Upper lobe of right lung (tissue), 1 donor: ENCODE measurements around the gene SPINDOC. TPM values are rescaled to one million over a fixed set of nuclear protein-coding genes. Genes with fewer than 3 reads are reported as not detected.

ENCODE experiments used
- ATAC-seq: fragments of 200-7000 bp; cut with Tn5 transposase; one replicate; pipeline ENCODE4 v1.9.1; 2020; ENCODE audit warnings: mild to moderate bottlenecking, moderate library complexity
- DNase-seq: peaks from one replicate; pipeline ENCODE4 v3.0.0-alpha.2; 2020
- H3K27ac ChIP-seq: fragments of 200-600 bp; one replicate; pipeline ENCODE4 v1.8.0; 2022
- H3K27me3 ChIP-seq: fragments of 200-600 bp; one replicate; pipeline ENCODE4 v1.8.0; 2022; ENCODE audit warnings: mild to moderate bottlenecking
- H3K36me3 ChIP-seq: fragments of 200-600 bp; one replicate; pipeline ENCODE4 v1.8.0; 2022
- H3K4me1 ChIP-seq: fragments of 200-600 bp; one replicate; pipeline ENCODE4 v1.8.0; 2022
- H3K4me3 ChIP-seq: fragments of 200-600 bp; one replicate; pipeline ENCODE4 v1.8.0; 2022; ENCODE audit warnings: mild to moderate bottlenecking
- H3K9me3 ChIP-seq: fragments of 200-600 bp; one replicate; pipeline ENCODE4 v1.8.0; 2022
- CTCF ChIP-seq: fragments of 200-600 bp; IDR thresholded peaks from one replicate; pipeline ENCODE4 v1.8.0; 2022; ENCODE audit warnings: antibody characterized with exemption
- intact Hi-C: fragments of 100-400 bp; cut with DNase I; formaldehyde crosslinking; loops from one replicate; pipeline ENCODE4 v1.11.0; 2022
- total RNA-seq: library from RNA; stranded (reverse); fragmentation: NEBNext Ultra II Directional; extraction: Animal tissue kit (Norgen Biotek cat#: 25700); gene quantifications from one replicate; pipeline ENCODE4 v1.2.1, GENCODE V29; 2021
- donor health status: DM: no; HTN: yes; CAD: no; lungs with severe emphysema.

Gene SPINDOC
- total RNA-seq, 1 donor from 2014 or later = 20.3 TPM

- intact Hi-C loops = no loop called here
- ATAC-seq (no peak), DNase-seq (no peak)
- no peak for TF ChIP-seq CTCF
- Histone ChIP-seq H3K9me3 (no peaks in the 10 kb centered on the region), H3K4me1 (peaks cover 22% of the 10 kb centered on the region), H3K36me3 (no peaks in the 10 kb centered on the region), H3K27me3 (no peaks in the 10 kb centered on the region), H3K27ac (no peak overlapping the region), H3K4me3 (peak overlapping the region; percentile 82)
Observed at GRCh38 chr11:63766531-63767235, 46.6 kb upstream of the SPINDOC start.

DNA sequence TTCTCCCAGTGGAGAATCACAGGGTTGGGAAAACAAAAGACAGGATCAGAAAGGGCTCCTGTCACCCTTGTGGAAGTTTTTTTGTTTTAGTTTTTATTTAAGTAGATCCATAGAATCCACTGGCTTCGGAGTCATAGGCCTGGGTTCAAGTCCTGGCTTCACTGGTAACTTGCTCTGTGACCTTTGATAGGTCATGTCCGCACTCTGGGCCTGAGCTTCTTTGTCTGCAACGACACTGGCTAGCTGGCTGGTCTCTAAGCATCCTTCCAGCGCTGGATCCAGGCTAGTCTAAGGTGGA is 46.0 kb upstream of the SPINDOC start:
- intact Hi-C loops = no loop called here
- peak overlapping the region; percentile 68 for H3K27ac ChIP-seq

GRCh38 chr11:63767565-63768236 is 45.6 kb upstream of the SPINDOC start:
- Histone ChIP-seq H3K27me3 (no peaks in the 10 kb centered on the region), H3K4me3 (peak overlapping the region; percentile 82), H3K4me1 (peaks cover 22% of the 10 kb centered on the region), H3K9me3 (no peaks in the 10 kb centered on the region), H3K27ac (peak overlapping the region; percentile 68), H3K36me3 (no peaks in the 10 kb centered on the region)
- no peak for TF ChIP-seq CTCF
- DNase-seq = peak; percentile 68
- intact Hi-C loops = no loop called here
- peak; percentile 31 for ATAC-seq

More for the DNA sequence above, 46.0 kb upstream of the SPINDOC start:
- ATAC-seq = no peak
- TF ChIP-seq CTCF = no peak
- peak overlapping the region; percentile 82 for H3K4me3 ChIP-seq
- no peak for DNase-seq
- peaks cover 22% of the 10 kb centered on the region for H3K4me1 ChIP-seq
- no peaks in the 10 kb centered on the region for H3K9me3 ChIP-seq
- H3K36me3 ChIP-seq = no peaks in the 10 kb centered on the region
- H3K27me3 ChIP-seq = no peaks in the 10 kb centered on the region

DNA sequence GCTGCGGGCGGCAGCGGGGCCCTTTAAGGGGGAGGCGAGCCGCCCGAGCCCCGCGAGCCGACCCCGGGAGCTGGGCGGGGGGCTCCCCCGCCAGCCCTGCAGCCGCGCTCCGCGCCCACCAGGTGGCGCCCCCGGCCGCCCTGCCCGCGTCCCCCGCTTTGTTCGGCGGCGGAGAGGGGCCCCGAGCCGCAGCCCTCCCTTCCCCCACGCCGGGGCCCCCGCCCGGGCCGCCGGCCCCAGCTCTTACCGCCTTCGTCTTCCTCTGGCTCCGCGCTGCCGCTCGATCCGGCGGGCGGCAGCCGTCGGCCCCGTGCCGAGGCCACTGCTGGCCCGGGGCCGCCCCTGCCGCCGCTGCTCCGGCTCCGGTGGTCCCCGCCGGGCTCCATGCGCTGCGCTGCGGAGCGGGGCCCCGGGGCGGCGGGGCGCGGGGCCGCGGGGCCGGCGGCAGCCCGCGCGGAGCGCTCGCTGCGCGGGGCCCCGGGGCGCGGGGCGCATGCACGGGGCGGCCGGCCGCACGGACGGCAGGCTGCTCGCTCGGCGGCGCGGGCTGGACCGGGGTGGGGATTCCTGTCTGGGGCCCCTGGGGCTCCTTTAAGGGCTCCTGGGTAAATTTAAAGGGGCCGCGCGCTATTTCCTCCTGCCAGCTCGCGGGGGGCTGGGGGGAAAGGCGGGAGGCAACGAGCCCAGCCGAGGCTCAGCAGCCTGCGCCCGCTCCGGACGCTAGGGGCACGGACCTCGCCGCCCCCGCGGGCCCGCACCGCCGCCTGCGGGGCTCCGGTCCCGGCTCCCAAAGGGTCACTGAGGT is 44.8 kb upstream of the SPINDOC start, which contains the start of gene ZFTA:
ZFTA (minus strand) TSS at position 539 of the 805 bp plus-strand sequence; CDS start at position 386, 153 bp downstream.
- intact Hi-C loops = no loop called here
- H3K4me1 ChIP-seq = peaks cover 22% of the 10 kb centered on the region
- no peaks in the 10 kb centered on the region for H3K27me3 ChIP-seq
- ATAC-seq = peak; percentile 75
- peak; percentile 83 for DNase-seq
- H3K9me3 ChIP-seq = no peaks in the 10 kb centered on the region
- peak within 1 kb of the TSS; percentile 82 for H3K4me3 ChIP-seq
- TF ChIP-seq CTCF = peak; percentile 39
- peak within 1 kb of the TSS; percentile 68 for H3K27ac ChIP-seq
- H3K36me3 ChIP-seq = no peaks in the 10 kb centered on the region

DNA sequence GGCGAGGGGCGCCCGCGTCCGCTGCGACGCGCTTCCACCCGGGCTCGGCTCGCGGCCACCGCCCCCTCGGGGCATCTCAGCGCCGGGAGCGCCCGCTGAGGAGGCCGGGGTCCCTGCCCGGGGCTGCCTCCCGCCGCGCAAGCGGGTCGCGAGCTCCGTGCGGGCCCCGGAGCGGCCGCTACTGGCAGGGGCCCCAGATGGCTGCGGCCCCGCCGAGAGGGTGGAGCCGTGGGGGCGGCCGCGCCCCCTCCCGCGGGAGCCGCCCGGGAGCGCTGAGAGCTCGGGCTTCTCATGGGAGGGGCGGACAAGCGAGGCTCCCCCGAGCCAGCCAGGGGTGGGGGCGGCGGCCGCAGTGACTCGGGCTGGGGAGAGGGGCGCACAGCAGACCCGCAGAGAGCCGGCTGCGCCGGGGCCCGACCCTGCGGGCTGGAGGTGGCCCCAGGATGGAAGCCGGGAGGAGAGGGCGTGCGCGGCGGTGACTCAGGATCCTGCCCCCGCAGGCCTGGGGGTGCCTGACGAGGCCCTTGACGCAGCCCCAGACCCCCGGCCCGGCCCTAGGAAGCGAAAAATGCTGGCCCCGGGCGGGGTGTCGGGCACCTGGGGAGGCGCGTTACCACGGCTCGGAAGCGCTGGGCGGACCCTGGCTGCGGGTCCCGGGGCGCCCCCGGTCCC is 44.1 kb upstream of the SPINDOC start:
- no peaks in the 10 kb centered on the region for H3K9me3 ChIP-seq
- DNase-seq (peak; percentile 70), ATAC-seq (peak; percentile 56)
- TF ChIP-seq CTCF = no peak
- H3K36me3 ChIP-seq = no peaks in the 10 kb centered on the region
- H3K4me3 ChIP-seq = peak overlapping the region; percentile 82
- H3K27ac ChIP-seq = peak overlapping the region; percentile 55
- intact Hi-C loops = no loop called here
- H3K27me3 ChIP-seq = no peaks in the 10 kb centered on the region
- H3K4me1 ChIP-seq = peaks cover 22% of the 10 kb centered on the region
